GM21619 (cell line): ENCODE data around the gene MAGED2.
"Not testable (repeated sequence)": the region's sequence is repeated elsewhere in the genome, so short reads cannot be mapped to it uniquely, and the experiment has no call there.

Experiments used
- ATAC-seq: cut with Tn5 transposase; IDR thresholded peaks from one replicate; pipeline ENCODE4 v1.9.1; 2021; ENCODE audit not compliant: unreplicated experiment

The MAGED2 gene, protein sequence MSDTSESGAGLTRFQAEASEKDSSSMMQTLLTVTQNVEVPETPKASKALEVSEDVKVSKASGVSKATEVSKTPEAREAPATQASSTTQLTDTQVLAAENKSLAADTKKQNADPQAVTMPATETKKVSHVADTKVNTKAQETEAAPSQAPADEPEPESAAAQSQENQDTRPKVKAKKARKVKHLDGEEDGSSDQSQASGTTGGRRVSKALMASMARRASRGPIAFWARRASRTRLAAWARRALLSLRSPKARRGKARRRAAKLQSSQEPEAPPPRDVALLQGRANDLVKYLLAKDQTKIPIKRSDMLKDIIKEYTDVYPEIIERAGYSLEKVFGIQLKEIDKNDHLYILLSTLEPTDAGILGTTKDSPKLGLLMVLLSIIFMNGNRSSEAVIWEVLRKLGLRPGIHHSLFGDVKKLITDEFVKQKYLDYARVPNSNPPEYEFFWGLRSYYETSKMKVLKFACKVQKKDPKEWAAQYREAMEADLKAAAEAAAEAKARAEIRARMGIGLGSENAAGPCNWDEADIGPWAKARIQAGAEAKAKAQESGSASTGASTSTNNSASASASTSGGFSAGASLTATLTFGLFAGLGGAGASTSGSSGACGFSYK

DNA sequence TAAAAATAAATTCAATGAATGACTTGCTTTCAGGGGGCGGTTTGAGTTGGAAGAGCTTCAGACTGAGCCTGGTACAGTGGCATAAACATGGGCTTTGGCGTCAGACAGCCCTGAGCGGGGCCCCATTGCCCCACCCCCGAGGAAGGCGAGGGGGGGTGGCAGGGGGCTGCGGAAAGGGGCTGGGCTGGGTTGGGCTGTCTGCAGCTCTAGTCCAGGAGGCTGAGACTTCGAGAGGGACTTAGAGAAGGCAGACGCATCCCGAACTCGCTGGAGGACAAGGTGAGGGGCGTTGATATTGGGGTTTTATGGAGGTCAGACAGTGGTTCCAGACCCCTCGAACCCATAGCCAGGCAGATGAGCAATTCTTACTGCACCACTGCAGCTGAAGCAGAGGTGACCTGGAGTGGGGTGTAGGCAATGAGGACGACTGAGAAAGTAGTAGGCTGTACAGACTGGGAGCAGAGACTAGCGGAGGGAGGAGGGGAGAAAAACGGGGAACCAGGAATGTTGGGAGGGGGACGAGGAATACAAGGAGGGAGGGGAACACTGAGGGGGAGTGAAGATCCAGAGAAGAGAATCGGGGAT lies at the start of gene MAGED2:
TSS of gene MAGED2 (plus strand) at position 222 of the 585 bp plus-strand sequence. CDS start 1,587 bp downstream, outside the sequence.
- no peak for ATAC-seq

DNA sequence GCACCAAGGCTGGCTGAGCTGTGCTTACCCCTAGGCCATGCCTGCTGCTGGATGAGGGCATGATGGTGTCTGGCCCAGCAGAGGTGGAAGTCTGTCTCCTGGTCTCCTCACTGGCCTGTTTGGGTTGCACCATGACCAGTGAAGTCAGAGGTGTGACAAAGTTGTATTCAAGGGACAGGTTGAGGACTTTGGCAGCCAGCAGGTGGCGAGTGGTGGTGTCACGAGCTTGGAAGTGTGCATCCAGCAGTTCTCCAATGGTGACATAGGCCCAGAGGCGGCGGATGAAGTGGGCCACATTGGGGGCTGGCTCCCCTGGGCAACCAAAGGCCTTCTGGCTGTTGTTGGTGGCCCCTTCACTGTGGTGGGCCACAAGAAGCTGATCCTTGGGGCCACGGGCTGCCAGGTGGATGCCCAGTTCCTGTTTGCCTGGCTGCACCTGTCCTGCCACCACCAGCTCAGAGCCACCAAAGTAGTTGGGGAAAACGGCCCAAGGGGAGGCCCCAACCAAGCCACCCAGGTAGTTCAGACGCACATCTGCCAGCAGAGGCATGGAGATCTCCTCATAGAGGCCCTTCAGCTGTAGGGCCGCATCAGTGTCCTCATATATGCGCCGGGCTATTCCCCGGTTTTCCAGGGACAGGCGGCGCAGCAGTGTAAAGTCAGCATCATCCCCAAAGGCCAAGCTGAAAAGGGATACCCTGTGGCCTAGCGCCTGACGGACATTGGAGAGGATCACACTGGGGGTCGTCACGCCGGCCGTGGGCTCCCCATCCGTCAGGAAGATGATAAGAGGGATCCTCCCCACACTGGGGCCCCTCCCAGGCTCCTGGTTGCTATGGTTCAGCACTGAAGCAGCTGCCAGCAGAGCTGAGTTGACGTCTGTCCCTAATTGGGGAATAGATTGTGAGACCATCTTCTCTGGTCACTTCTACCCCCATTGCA lies 49.2 kb upstream of the MAGED2 start:
- no peak for ATAC-seq

DNA sequence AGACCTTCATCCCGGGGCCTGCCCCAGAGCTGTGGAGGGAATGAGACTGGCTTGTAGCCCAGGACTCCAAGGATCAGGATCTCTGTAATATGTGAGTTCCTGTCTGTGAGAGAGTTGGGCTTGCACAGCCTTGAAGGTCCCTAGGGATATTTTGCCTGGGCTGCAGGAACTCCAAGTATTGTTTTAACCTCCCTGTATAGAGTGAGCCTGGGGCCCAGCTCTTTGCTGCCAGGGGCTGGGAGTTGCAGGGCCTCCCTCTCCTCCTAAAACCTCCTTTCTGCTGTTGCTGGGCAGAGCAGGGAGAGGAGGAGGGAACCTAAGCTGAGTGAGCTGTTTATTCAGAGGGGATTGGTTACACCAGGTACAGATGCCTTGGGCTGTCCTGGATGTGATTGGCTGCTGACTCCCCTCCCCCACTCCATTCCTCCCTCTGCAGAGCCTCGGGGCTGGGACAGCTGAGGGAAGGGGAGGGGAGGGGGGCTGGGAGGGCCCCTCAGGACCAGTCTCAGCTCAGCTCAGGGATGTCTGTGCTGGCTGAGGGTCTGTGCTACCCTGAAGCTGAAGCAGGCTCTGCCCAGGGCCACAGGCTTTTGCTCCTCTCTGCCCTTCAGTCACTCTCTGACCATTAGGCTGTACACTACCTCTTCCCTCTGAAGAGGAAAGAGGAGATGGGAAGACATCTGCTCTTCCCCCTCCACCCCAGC lies 33.0 kb upstream of the MAGED2 start:
- ATAC-seq = not testable (repeated sequence)

DNA sequence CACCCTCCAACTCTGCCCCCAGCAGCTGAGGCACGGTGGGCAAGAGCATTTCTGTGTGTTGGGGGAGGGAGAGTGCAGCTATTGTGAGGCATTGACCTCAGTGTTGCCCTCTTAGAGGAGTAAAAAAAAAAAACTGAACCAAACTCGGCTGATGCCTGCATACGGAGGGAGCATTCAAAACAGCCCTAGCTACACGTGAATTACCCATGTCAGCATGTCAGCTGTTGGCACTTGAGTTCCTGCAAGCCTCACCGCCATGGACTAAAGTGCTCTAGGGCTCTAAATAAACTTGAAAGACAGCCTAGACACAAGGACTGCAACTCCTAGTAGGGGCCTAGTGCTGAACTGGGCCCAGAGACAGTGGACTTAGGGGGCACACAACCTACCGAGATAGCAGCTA lies 31.5 kb upstream of the MAGED2 start:
- no peak for ATAC-seq

DNA sequence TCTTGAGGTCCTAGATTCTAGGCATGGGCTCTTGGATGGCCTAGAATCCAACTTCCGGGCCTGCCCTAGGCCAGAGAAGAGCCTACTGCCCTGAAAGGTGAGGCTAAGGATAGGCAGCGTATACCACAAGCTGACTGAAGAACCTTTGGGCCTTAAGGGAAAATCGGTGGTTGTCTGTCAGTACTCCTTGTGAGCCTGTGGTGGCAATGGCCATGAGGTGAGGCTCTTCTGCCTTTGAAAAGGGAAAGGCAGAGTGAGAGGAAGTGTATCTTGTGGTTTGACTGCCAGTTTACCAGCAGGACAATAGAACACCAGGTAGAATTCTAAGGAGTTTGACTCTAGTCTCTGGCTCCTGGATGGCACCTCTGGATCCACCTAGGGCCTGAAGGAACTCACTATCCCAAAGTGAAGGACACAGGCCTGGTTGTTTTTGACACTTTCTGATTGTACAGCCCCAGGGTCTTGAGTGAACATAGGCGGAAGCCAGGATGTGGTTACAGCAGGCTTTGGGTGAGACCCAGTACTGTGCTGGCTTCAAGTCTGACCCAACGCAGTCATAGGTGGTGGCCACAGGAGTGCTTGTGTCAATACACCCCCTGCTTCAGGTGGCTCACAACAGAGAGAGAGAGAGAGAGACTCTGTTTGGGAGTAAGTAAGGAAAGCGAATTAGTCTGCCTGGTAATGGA lies 30.4 kb upstream of the MAGED2 start:
- no peak for ATAC-seq

DNA sequence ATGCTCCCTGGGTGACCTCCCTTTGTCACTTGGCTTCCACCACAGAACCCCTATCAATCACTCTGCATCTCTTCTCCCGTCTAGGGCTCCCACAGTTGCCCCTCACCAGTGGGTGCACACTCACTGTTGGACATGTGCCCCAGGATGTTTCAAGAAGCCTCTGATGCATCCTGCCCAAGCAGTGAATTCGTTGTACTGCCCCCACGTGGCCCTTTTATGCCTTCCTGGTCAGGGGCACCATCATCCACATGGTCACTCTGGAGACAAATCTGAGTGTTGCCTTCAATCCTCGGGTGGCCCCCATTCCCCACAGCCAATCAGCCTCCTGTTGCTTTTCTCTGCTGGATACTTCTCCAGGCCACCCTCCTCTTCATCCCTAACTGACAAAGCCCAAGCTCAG lies 21.6 kb upstream of the MAGED2 start:
- ATAC-seq = no peak

DNA sequence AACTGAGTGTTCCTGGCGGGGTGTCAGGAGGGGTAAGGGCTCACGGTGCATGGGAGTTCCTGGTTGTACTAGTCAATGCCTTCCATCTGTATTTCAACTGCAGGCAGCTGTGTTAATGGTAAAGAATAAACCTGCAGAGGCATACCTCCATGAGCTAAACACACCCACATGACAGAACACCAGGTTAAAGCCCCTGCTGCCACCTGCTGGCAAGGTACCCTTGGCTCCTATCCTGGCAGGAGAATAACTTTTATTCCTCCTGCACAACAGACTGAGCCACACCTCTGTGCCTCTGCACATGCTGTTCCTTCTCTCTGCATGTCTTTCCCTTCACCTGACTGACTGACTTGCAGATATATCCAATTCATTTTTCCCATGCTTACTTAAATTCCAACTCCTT lies 20.6 kb upstream of the MAGED2 start:
- ATAC-seq = no peak

- ATAC-seq = no peak
These were observed 19.1 kb upstream of the MAGED2 start for GRCh38 chrX:54788446-54788845.

GRCh38 chrX:54789405-54789804 lies 18.1 kb upstream of the MAGED2 start:
- ATAC-seq = not testable (repeated sequence)

GRCh38 chrX:54794028-54794427 lies 13.5 kb upstream of the MAGED2 start:
- no peak for ATAC-seq

DNA sequence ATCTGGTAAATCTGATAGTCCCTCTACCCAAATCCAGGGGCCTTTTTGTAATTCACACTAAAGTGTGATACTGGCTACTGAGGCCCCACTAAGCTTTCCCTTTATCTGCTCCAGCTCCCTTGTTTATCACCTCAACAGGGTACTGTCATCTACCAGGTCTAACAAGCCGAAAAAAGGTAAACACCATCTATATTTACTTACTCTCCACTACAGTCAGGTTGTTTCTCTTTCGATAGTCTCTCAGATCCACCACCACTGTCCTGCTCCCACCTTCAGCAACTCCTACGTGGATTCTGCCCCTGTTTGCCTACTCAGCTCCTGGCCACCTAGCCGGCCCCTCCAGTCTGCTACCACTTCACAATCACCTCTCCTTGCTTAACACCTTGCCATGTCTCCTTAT lies 12.8 kb upstream of the MAGED2 start:
- no peak for ATAC-seq

DNA sequence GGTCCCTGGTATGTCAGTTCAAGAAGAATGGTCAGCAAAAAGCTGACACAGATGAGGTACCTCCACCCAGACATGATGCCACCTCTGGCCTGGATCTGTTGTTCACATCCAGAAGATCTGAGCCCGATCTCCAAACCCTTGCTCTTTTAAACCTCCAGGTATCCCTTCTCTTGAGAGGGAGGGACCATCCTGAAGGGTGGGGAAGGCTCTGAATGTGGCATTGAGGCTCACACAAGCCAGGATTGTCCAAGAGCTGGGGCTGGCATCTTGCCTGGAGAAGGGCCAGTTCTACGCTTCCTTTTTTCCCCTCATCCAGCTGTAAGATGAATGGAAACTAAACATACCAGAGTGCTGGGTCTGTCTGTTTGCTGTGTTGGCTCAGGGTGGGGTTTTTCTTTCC lies 9.4 kb upstream of the MAGED2 start, which contains the start of gene ITIH6:
TSS of gene ITIH6 (minus strand) at position 119 of the 400 bp plus-strand sequence. CDS start at position 74, 45 bp downstream.
- no peak for ATAC-seq

GRCh38 chrX:54799046-54799445 lies 8.5 kb upstream of the MAGED2 start:
- ATAC-seq = no peak

GRCh38 chrX:54808109-54808604 lies 612 bp downstream of the MAGED2 start:
- ATAC-seq = peak; percentile 30

- peak; percentile 88 for ATAC-seq
These were observed 1.3 kb downstream of the MAGED2 start for GRCh38 chrX:54808605-54809483.

- no peak for ATAC-seq
These were observed 3.0 kb downstream of the MAGED2 start for GRCh38 chrX:54810532-54810931.

DNA sequence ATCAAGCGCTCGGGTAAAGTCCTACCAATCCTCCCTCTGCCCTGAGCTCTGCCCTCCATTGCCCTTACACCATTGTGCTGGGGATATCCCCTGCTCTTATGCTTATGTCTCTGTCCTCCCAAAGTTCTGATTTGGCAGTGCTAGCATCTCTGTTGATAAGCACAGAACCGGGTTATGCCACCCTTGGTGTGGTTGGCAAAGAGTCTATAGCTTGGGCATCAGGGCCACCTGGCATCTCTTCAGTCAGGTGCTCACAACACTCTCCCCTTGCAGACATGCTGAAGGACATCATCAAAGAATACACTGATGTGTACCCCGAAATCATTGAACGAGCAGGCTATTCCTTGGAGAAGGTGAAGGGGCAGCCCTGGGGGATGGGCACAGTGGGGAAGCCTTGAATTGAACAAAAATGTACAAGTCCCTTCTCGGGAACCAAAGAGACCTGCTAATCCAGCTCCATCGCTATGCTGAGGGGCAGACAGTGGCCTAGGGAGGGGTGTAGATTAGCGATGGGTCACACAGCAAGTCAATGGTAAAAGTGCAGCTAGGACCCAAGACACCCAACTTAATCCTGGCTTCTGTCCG lies 3.8 kb downstream of the MAGED2 start:
- ATAC-seq = no peak

DNA sequence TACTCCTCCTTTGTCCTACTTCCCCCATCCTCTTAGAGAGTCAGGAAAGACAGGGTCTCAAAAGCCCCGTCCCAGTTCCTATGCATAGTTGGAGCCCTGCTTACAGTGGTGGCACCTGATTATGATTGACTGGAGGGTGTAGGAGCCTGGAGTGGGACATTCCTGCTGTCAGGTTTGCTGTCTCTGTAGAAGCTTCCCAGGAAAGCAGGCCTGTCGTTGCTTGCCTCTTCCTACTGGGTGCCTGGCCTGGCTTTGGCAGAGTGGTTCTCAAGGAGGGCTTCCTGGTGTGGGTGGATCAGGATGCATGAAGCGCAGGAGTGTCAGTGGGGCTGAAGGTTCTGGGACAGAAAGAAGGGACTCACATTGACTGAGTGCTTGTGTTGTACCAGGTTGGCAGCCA lies 4.8 kb downstream of the MAGED2 start:
- ATAC-seq = no peak
